ENCODE measurements around the gene KITLG.
"Not testable (repeated sequence)": the region's sequence is repeated elsewhere in the genome, so short reads cannot be mapped to it uniquely, and the experiment has no call there.

GRCh38 chr12:88507851-88508250, 72.4 kb downstream of the KITLG start:
- TF ChIP-seq, protein P1, sequence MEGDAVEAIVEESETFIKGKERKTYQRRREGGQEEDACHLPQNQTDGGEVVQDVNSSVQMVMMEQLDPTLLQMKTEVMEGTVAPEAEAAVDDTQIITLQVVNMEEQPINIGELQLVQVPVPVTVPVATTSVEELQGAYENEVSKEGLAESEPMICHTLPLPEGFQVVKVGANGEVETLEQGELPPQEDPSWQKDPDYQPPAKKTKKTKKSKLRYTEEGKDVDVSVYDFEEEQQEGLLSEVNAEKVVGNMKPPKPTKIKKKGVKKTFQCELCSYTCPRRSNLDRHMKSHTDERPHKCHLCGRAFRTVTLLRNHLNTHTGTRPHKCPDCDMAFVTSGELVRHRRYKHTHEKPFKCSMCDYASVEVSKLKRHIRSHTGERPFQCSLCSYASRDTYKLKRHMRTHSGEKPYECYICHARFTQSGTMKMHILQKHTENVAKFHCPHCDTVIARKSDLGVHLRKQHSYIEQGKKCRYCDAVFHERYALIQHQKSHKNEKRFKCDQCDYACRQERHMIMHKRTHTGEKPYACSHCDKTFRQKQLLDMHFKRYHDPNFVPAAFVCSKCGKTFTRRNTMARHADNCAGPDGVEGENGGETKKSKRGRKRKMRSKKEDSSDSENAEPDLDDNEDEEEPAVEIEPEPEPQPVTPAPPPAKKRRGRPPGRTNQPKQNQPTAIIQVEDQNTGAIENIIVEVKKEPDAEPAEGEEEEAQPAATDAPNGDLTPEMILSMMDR (IDR thresholded peaks at IDR 0.05): not testable (repeated sequence)
- TF ChIP-seq POLR2A (IDR thresholded peaks at IDR 0.05): not testable (repeated sequence)

Data from testis (tissue), 2 donors.